HepG2 (cell line): ENCODE measurements around the gene ASCC3. TPM values are rescaled to one million over a fixed set of nuclear protein-coding genes. Genes with fewer than 3 reads are reported as not detected.

Experiments used
- ATAC-seq: fragments of 200-7000 bp; cut with Tn5 transposase; 3 replicates; pipeline ENCODE4 v1.9.1; 2020; ENCODE audit warnings: mild to moderate bottlenecking, moderate library complexity
- BruUV-seq: library from RNA; stranded (reverse); fragments of 400-500 nt; replicated peaks from 2 replicates; lab custom pipeline; 2021; lab: Mats Ljungman, UMichigan
- CTCF ChIA-PET: fragments of 300-600 bp; formaldehyde crosslinking; extraction: SDS; loops from one replicate; lab custom pipeline; 2021; ENCODE audit warnings: low total read pairs, inconsistent platforms, low intra/inter-chr PET ratio; lab: Yijun Ruan, JAX
- POLR2A ChIA-PET: fragments of 350-600 bp; sonication (Branson Sonifier 250); formaldehyde crosslinking; loops from one replicate; lab custom pipeline; 2020; ENCODE audit warnings: antibody characterized with exemption, inconsistent platforms; lab: Yijun Ruan, JAX
- DNase-seq: peaks from one replicate; pipeline ENCODE4 v3.0.0-alpha.2; 2015; ENCODE audit warnings: low spot score
- FAIRE-seq: peaks from 3 replicates; lab custom pipeline; 2011; peaks lifted over from hg19 to GRCh38; lab: Jason Lieb, UNC
- H2AFZ ChIP-seq: one replicate; pipeline ENCODE4 v1.6.1; 2011; ENCODE audit warnings: low read length, inconsistent platforms
- H3K27ac ChIP-seq: fragments of 300-600 bp; 3 replicates; pipeline ENCODE4 v1.8.0; 2011; ENCODE audit warnings: mixed run types, mild to moderate bottlenecking, mixed read lengths, low read length, inconsistent platforms; ENCODE audit not compliant: insufficient read depth; ENCODE audit errors: extremely low read length
- H3K27me3 ChIP-seq, 2 experiments: fragments of 200-600 bp in 1 of 2; 2 replicates in 1 of 2; 3 replicates in 1 of 2; pipeline versions ENCODE4 v1.6.0 to v1.8.0; 2011; ENCODE audit warnings: low read length in 2 of 2, mild to moderate bottlenecking in 2 of 2, moderate library complexity in 2 of 2, inconsistent platforms in 1 of 2; ENCODE audit not compliant: insufficient read depth in 2 of 2, control insufficient read depth in 1 of 2
- H3K36me3 ChIP-seq, 2 experiments: fragments of 200-600 bp in 1 of 2; replicated peaks in 1 of 2; 2 replicates in 1 of 2; 3 replicates in 1 of 2; pipeline versions ENCODE4 v1.5.1 to v1.8.0; 2011; ENCODE audit warnings: low read length in 2 of 2, inconsistent platforms in 1 of 2; ENCODE audit not compliant: insufficient read depth in 2 of 2, control insufficient read depth in 1 of 2
- H3K4me1 ChIP-seq: 2 replicates; pipeline ENCODE4 v1.5.1; 2012; ENCODE audit warnings: low read length, inconsistent platforms; ENCODE audit not compliant: insufficient read depth
- H3K4me2 ChIP-seq: 2 replicates; pipeline ENCODE4 v1.6.0; 2011; ENCODE audit warnings: low read depth, low read length, inconsistent platforms
- H3K4me3 ChIP-seq, 3 experiments: fragments of 200-600 bp in 1 of 3; sonication (generic), shearing (Covaris generic) in 1 of 3; replicated peaks in 1 of 3; 2 replicates each; pipeline ENCODE4 v1.5.1; 2011 to 2016; ENCODE audit warnings: low read length in 3 of 3, inconsistent platforms in 2 of 3, low read depth in 2 of 3, mild to moderate bottlenecking in 2 of 3, control low read depth in 1 of 3, mixed read lengths in 1 of 3; ENCODE audit not compliant: insufficient read depth in 1 of 3
- H3K79me2 ChIP-seq: one replicate; pipeline ENCODE4 v1.6.1; 2011; ENCODE audit warnings: low read length, inconsistent platforms; ENCODE audit not compliant: insufficient read depth
- H3K9ac ChIP-seq: 2 replicates; pipeline ENCODE4 v1.6.0; 2011; ENCODE audit warnings: mild to moderate bottlenecking, low read depth, low read length, inconsistent platforms; ENCODE audit not compliant: insufficient read depth
- H3K9me3 ChIP-seq: 2 replicates; pipeline ENCODE4 v1.5.1; 2012; ENCODE audit warnings: mild to moderate bottlenecking, low read length
- H4K20me1 ChIP-seq: 2 replicates; pipeline ENCODE4 v1.6.0; 2011; ENCODE audit warnings: inconsistent platforms, mild to moderate bottlenecking, low read length, moderate library complexity; ENCODE audit not compliant: insufficient read depth
- E2F2 ChIP-seq: sonication (generic); formaldehyde crosslinking; IDR thresholded peaks from 2 replicates; pipeline ENCODE4 v1.4.0; 2020; ENCODE audit warnings: missing genetic modification reagents, borderline replicate concordance
- ELF3 ChIP-seq: IDR thresholded peaks from 2 replicates; pipeline ENCODE4 v1.6.1; 2016; ENCODE audit warnings: missing genetic modification reagents, missing compliant biosample characterization
- IRF2 ChIP-seq: IDR thresholded peaks from 2 replicates; pipeline ENCODE4 v1.6.1; 2018; ENCODE audit warnings: missing genetic modification reagents, missing compliant biosample characterization
- MAFG ChIP-seq: sonication (generic); formaldehyde crosslinking; IDR thresholded peaks from 2 replicates; pipeline ENCODE4 v1.5.1; 2020; ENCODE audit warnings: mild to moderate bottlenecking, missing genetic modification reagents
- MTA3 ChIP-seq: sonication (generic); formaldehyde crosslinking; IDR thresholded peaks from 2 replicates; pipeline ENCODE4 v1.4.0; 2020; ENCODE audit warnings: missing genetic modification reagents
- MTF1 ChIP-seq: sonication (generic); formaldehyde crosslinking; IDR thresholded peaks from 2 replicates; pipeline ENCODE4 v1.5.0; 2020; ENCODE audit warnings: missing genetic modification reagents
- NFATC3 ChIP-seq: sonication (generic); formaldehyde crosslinking; IDR thresholded peaks from 2 replicates; pipeline ENCODE4 v1.5.1; 2020; ENCODE audit warnings: mild to moderate bottlenecking, missing genetic modification reagents
- PHB2 ChIP-seq: fragments of 450-650 bp; IDR thresholded peaks from 2 replicates; pipeline ENCODE4 v1.6.1; 2018; ENCODE audit not compliant: partially characterized antibody
- PHF21A ChIP-seq: sonication (generic); formaldehyde crosslinking; IDR thresholded peaks from 2 replicates; pipeline ENCODE4 v1.5.0; 2020; ENCODE audit warnings: mild to moderate bottlenecking, missing genetic modification reagents
- XRCC5 ChIP-seq: fragments of 200-400 bp; formaldehyde crosslinking; optimal IDR thresholded peaks from 2 replicates; pipeline ENCODE3; 2017; ENCODE audit warnings: mild to moderate bottlenecking, low read length
- ZBTB25 ChIP-seq: IDR thresholded peaks from 2 replicates; pipeline ENCODE4 v1.6.1; 2018; ENCODE audit warnings: missing genetic modification reagents
- ZFP36L1 ChIP-seq: sonication (generic); formaldehyde crosslinking; IDR thresholded peaks from 2 replicates; pipeline ENCODE4 v1.8.0; 2022; ENCODE audit warnings: mild to moderate bottlenecking, missing genetic modification reagents, moderate library complexity
- ZNF10 ChIP-seq: sonication (generic); formaldehyde crosslinking; IDR thresholded peaks from 2 replicates; pipeline ENCODE4 v1.4.0; 2020; ENCODE audit warnings: mild to moderate bottlenecking, low read depth, missing genetic modification reagents, borderline replicate concordance
- ZNF180 ChIP-seq: sonication (generic); formaldehyde crosslinking; IDR thresholded peaks from 2 replicates; pipeline ENCODE4 v1.4.0; 2020; ENCODE audit warnings: low read depth, missing genetic modification reagents, borderline replicate concordance
- ZNF530 ChIP-seq: sonication (generic); formaldehyde crosslinking; IDR thresholded peaks from 2 replicates; pipeline ENCODE4 v1.5.0; 2020; ENCODE audit warnings: low read depth, mild to moderate bottlenecking, missing genetic modification reagents
- ZNF567 ChIP-seq: sonication (generic); formaldehyde crosslinking; IDR thresholded peaks from 2 replicates; pipeline ENCODE4 v1.8.1; 2023; ENCODE audit warnings: mild to moderate bottlenecking, missing genetic modification reagents, borderline replicate concordance
- ZNF737 ChIP-seq: sonication (generic); formaldehyde crosslinking; IDR thresholded peaks from 2 replicates; pipeline ENCODE4 v1.5.0; 2020; ENCODE audit warnings: missing genetic modification reagents, mild to moderate bottlenecking, borderline replicate concordance
- ZZZ3 ChIP-seq: sonication (generic); formaldehyde crosslinking; IDR thresholded peaks from 2 replicates; pipeline ENCODE4 v1.4.0; 2020; ENCODE audit warnings: missing genetic modification reagents, mild to moderate bottlenecking, borderline replicate concordance
- WGBS: methylation state at CpG from one replicate; pipeline ENCODE4 v1.1.6; 2017; ENCODE audit warnings: low lambda C conversion rate; 5-methylcytosine and 5-hydroxymethylcytosine counted together
- in situ Hi-C: cut with HindIII; loops from 2 replicates; pipeline ENCODE4 v1.10.0; 2017; ENCODE audit warnings: low pct_unique_long_range_greater_than_20kb; ENCODE audit not compliant: extremely low pct_ligation_motif_present
- intact Hi-C: fragments of 100-400 bp; cut with micrococcal nuclease; formaldehyde crosslinking; loops from one replicate; pipeline ENCODE4 v1.10.0; 2022; ENCODE audit not compliant: unreplicated experiment
- polyA plus RNA-seq, 8 experiments: library from polyadenylated mRNA; depleted of rRNA in 3 of 8; stranded (reverse) in 7 of 8; unstranded in 1 of 8; fragments of >200 nt; fragmentation: Illumina TruSeq in 4 of 8; extraction: Trizol in 4 of 8; gene quantifications; 2 replicates each; pipeline versions ENCODE4 v1.2.1 to v1.2.3, GENCODE V29; 2011 to 2016; ENCODE audit warnings: low read depth in 4 of 8, missing spikeins in 1 of 8, mixed read lengths in 1 of 8; ENCODE audit not compliant: insufficient read depth in 1 of 8
- total RNA-seq, 5 experiments: library from RNA; depleted of rRNA; stranded (reverse); fragments of >200 nt; fragmentation: Illumina TruSeq; extraction: Trizol; gene quantifications; 2 replicates each; pipeline ENCODE4 v1.2.3, GENCODE V29; 2016; ENCODE audit warnings: low read depth in 1 of 5

The ASCC3 gene
- total and polyA plus RNA-seq, 2 of the 13 experiments (the other 11 are each of a cell fraction or from before 2014, with no cell fraction given), result 23.1 to 55.7 TPM

GRCh38 chr6:100803264-100804045 lies 77.7 kb downstream of the ASCC3 start:
- H4K20me1 ChIP-seq, result no peaks in the 10 kb centered on the region; the same call in 1 of the 2 replicates
- H3K27me3 ChIP-seq, result no peaks in the 10 kb centered on the region
- in situ Hi-C loops (no loop called here), intact Hi-C loops (no loop called here)
- H3K9me3 ChIP-seq, result no peaks in the 10 kb centered on the region
- no peak for DNase-seq
- H3K4me3 ChIP-seq, result no peak overlapping the region
- H3K79me2 ChIP-seq, result no peaks in the 10 kb centered on the region
- H2AFZ ChIP-seq, result no peak overlapping the region
- no peaks in the 10 kb centered on the region for H3K4me1 ChIP-seq
- TF ChIP-seq ELF3 (CRISPR knock-in tag) (no peak), ZNF737 (CRISPR knock-in tag) (no peak), PHB2 (no peak), MAFG (no peak), ZBTB25 (CRISPR knock-in tag) (no peak), NFATC3 (no peak), IRF2 (CRISPR knock-in tag) (no peak)
- H3K9ac ChIP-seq, result no peak overlapping the region
- H3K4me2 ChIP-seq, result no peak overlapping the region
- 98% methylated on average over 4 of the region's 4 CpGs for WGBS
- no peak overlapping the region for H3K27ac ChIP-seq
- H3K36me3 ChIP-seq, result peaks cover 2 to 11% of the 10 kb centered on the region in 2 experiments; a peak in 1 of 5 replicates
- POLR2A ChIA-PET, result no interaction called here
- BruUV-seq, result no TSS peak
- FAIRE-seq, result no peak
- CTCF ChIA-PET, result no interaction called here
- ATAC-seq, result no peak

GRCh38 chr6:100801036-100801435 lies 80.1 kb downstream of the ASCC3 start:
- H3K9me3 ChIP-seq, result no peaks in the 10 kb centered on the region
- no TSS peak for BruUV-seq
- intact Hi-C loops, result no loop called here
- no peak overlapping the region for H3K4me3 ChIP-seq
- no peaks in the 10 kb centered on the region; the same call in 1 of the 2 replicates for H4K20me1 ChIP-seq
- no peak overlapping the region for H2AFZ ChIP-seq
- no peak overlapping the region for H3K27ac ChIP-seq
- 98% methylated on average over 1 of the region's 1 CpG for WGBS
- in situ Hi-C loops, result no loop called here
- H3K4me2 ChIP-seq, result no peak overlapping the region
- H3K79me2 ChIP-seq, result no peaks in the 10 kb centered on the region
- peaks cover 4 to 17% of the 10 kb centered on the region in 2 experiments; a peak in 3 of 5 replicates for H3K36me3 ChIP-seq
- ChIA-PET POLR2A (no interaction called here), CTCF (no interaction called here)
- no peak for DNase-seq
- FAIRE-seq, result no peak
- no peaks in the 10 kb centered on the region for H3K4me1 ChIP-seq
- H3K27me3 ChIP-seq, result no peaks in the 10 kb centered on the region
- no peak for ATAC-seq
- H3K9ac ChIP-seq, result no peak overlapping the region
- TF ChIP-seq ZNF10 (CRISPR knock-in tag) (no peak), PHF21A (CRISPR knock-in tag) (no peak), ZNF530 (CRISPR knock-in tag) (no peak), MTA3 (no peak), XRCC5 (no peak), ZNF180 (no peak), ZNF567 (CRISPR knock-in tag) (no peak), MTF1 (CRISPR knock-in tag) (no peak), E2F2 (CRISPR knock-in tag) (no peak), ZFP36L1 (CRISPR knock-in tag) (no peak), ZZZ3 (CRISPR knock-in tag) (no peak)
